Astrocyte (in vitro differentiated cells and primary cell): ENCODE results near the gene ATP6V1B1. TPM values are rescaled to one million over a fixed set of nuclear protein-coding genes. Genes with fewer than 3 reads are reported as not detected.
"Not testable (repeated sequence)": the region's sequence is repeated elsewhere in the genome, so short reads cannot be mapped to it uniquely, and the experiment has no call there.

Source experiments
- DNase-seq: peaks from one replicate; pipeline ENCODE4 v3.0.0-alpha.2; 2010; ENCODE audit warnings: low read depth
- FAIRE-seq: peaks from 2 replicates; lab custom pipeline; 2011; peaks lifted over from hg19 to GRCh38; lab: Jason Lieb, UNC
- H2AFZ ChIP-seq: 2 replicates; pipeline ENCODE4 v1.6.0; 2012; ENCODE audit warnings: low read depth, low read length, inconsistent platforms
- H3K27ac ChIP-seq: 2 replicates; pipeline ENCODE4 v1.5.1; 2011; ENCODE audit warnings: low read depth, low read length, inconsistent platforms
- H3K27me3 ChIP-seq: 2 replicates; pipeline ENCODE4 v1.6.0; 2011; ENCODE audit warnings: low read length, inconsistent platforms; ENCODE audit not compliant: insufficient read depth
- H3K36me3 ChIP-seq: 2 replicates; pipeline ENCODE4 v1.5.1; 2011; ENCODE audit warnings: low read length, inconsistent platforms; ENCODE audit not compliant: insufficient read depth
- H3K4me1 ChIP-seq: 2 replicates; pipeline ENCODE4 v1.5.1; 2011; ENCODE audit warnings: low read length, inconsistent platforms; ENCODE audit not compliant: insufficient read depth
- H3K4me2 ChIP-seq: 2 replicates; pipeline ENCODE4 v1.6.0; 2012; ENCODE audit warnings: low read length, inconsistent platforms
- H3K4me3 ChIP-seq: 2 replicates; pipeline ENCODE4 v1.5.1; 2011; ENCODE audit warnings: low read depth, mild to moderate bottlenecking, low read length, inconsistent platforms; ENCODE audit not compliant: insufficient read depth
- H3K79me2 ChIP-seq: 2 replicates; pipeline ENCODE4 v1.6.0; 2012; ENCODE audit warnings: mild to moderate bottlenecking, low read length, inconsistent platforms; ENCODE audit not compliant: insufficient read depth
- H3K9ac ChIP-seq: 2 replicates; pipeline ENCODE4 v1.6.0; 2012; ENCODE audit warnings: mild to moderate bottlenecking, low read length, inconsistent platforms
- H3K9me3 ChIP-seq: 2 replicates; pipeline ENCODE4 v1.5.1; 2012; ENCODE audit warnings: low read depth, mild to moderate bottlenecking, low read length, inconsistent platforms; ENCODE audit not compliant: insufficient read depth
- H4K20me1 ChIP-seq: 2 replicates; pipeline ENCODE4 v1.6.0; 2012; ENCODE audit warnings: low read length, inconsistent platforms; ENCODE audit not compliant: insufficient read depth
- H3K27ac Mint-ChIP-seq: one replicate; pipeline ENCODE4 v1.8.0; 2021; ENCODE audit warnings: mild to moderate bottlenecking, mixed read lengths; ENCODE audit not compliant: unreplicated experiment
- H3K27me3 Mint-ChIP-seq: one replicate; pipeline ENCODE4 v1.8.0; 2021; ENCODE audit warnings: low read depth, mixed read lengths; ENCODE audit not compliant: unreplicated experiment
- H3K36me3 Mint-ChIP-seq: one replicate; pipeline ENCODE4 v1.8.0; 2021; ENCODE audit warnings: low read depth, mixed read lengths; ENCODE audit not compliant: unreplicated experiment
- H3K4me1 Mint-ChIP-seq: one replicate; pipeline ENCODE4 v1.8.0; 2021; ENCODE audit warnings: low read depth, mixed read lengths; ENCODE audit not compliant: unreplicated experiment
- H3K4me3 Mint-ChIP-seq: one replicate; pipeline ENCODE4 v1.8.0; 2021; ENCODE audit warnings: mild to moderate bottlenecking, moderate library complexity, mixed read lengths; ENCODE audit not compliant: unreplicated experiment
- H3K9me3 Mint-ChIP-seq: one replicate; pipeline ENCODE4 v1.8.0; 2021; ENCODE audit warnings: mild to moderate bottlenecking, mixed read lengths; ENCODE audit not compliant: unreplicated experiment
- EZH2 ChIP-seq: IDR thresholded peaks from 2 replicates; pipeline ENCODE4 v1.6.1; 2012; ENCODE audit warnings: mild to moderate bottlenecking, low read length, inconsistent platforms; ENCODE audit not compliant: insufficient read depth
- total RNA-seq: library from RNA; stranded (reverse); gene quantifications from 2 replicates; pipeline ENCODE4 v1.2.1, GENCODE V29; 2021
- TF ChIP-seq, protein P1 (sequence below): IDR thresholded peaks from 2 replicates; pipeline ENCODE4 v1.5.1; 2011; ENCODE audit warnings: low read depth, mild to moderate bottlenecking, inconsistent platforms, low read length, moderate library complexity; ENCODE audit not compliant: insufficient read depth

ATP6V1B1 gene
- total RNA-seq, 1 donor from 2014 or later: not detected

DNA sequence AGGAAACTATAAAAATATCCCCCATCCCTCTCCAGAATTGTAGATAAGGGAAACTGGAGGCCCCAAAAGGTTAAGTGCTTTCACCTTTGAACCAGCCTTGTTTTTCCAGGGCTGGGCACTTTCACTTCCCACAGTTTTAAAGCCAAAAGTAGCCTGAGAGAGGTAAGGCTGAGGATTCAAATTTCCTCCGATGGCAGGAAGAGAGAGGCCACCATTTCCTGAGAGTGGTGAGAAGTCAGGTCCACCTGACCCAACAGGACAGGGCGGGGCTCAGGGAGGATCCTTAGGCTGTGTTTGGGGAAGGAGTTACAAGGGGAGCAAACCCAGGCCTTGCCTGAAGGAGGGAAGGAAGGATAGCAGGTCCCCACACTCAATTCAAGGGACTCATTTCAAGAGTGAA is 63.7 kb downstream of the ATP6V1B1 start:
- Histone ChIP-seq H3K4me2 (no peak overlapping the region), H4K20me1 (no peaks in the 10 kb centered on the region), H3K4me1 (no peaks in the 10 kb centered on the region), H3K27ac (no peak overlapping the region), H3K9ac (no peak overlapping the region), H3K36me3 (no peaks in the 10 kb centered on the region), H3K4me3 (no peak overlapping the region), H3K79me2 (peaks cover 2% of the 10 kb centered on the region), H3K27me3 (no peaks in the 10 kb centered on the region), H2AFZ (no peak overlapping the region), H3K9me3 (no peaks in the 10 kb centered on the region)
- no peaks in the 10 kb centered on the region for H3K36me3 Mint-ChIP-seq
- no peak for DNase-seq
- TF ChIP-seq EZH2: no peak
- H3K27ac Mint-ChIP-seq: no peak overlapping the region
- H3K9me3 Mint-ChIP-seq: no peaks in the 10 kb centered on the region
- peaks cover 6% of the 10 kb centered on the region for H3K27me3 Mint-ChIP-seq
- H3K4me3 Mint-ChIP-seq: no peak overlapping the region
- no peak for FAIRE-seq
- no peaks in the 10 kb centered on the region for H3K4me1 Mint-ChIP-seq

DNA sequence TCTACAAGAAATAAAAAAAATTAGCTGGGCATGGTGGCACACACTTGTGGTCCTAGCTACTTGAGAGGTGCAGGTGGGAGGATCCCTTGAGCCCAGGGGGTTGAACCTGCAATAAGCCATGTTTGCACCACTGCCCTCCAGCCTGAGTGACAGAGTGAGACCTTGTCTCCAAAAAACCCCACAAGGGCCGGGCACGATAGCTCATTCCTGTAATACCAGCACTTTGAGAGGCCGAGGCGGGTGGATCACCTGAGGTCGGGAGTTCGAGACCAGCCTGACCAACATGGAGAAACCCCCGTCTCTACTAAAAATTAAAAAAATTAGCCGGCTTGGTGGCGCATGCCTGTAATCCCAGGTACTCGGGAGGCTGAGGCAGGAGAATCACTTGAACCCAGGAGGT is 64.2 kb downstream of the ATP6V1B1 start:
- not testable (repeated sequence) for FAIRE-seq, H3K36me3 ChIP-seq, H3K79me2 ChIP-seq, H3K27me3 Mint-ChIP-seq, H3K9me3 Mint-ChIP-seq, H3K27ac ChIP-seq, H3K27me3 ChIP-seq, H3K4me2 ChIP-seq, H3K9ac ChIP-seq, H3K4me3 ChIP-seq, DNase-seq, H3K9me3 ChIP-seq, H3K4me3 Mint-ChIP-seq, H2AFZ ChIP-seq, H3K36me3 Mint-ChIP-seq, H3K4me1 Mint-ChIP-seq, H4K20me1 ChIP-seq, H3K4me1 ChIP-seq, H3K27ac Mint-ChIP-seq

DNA sequence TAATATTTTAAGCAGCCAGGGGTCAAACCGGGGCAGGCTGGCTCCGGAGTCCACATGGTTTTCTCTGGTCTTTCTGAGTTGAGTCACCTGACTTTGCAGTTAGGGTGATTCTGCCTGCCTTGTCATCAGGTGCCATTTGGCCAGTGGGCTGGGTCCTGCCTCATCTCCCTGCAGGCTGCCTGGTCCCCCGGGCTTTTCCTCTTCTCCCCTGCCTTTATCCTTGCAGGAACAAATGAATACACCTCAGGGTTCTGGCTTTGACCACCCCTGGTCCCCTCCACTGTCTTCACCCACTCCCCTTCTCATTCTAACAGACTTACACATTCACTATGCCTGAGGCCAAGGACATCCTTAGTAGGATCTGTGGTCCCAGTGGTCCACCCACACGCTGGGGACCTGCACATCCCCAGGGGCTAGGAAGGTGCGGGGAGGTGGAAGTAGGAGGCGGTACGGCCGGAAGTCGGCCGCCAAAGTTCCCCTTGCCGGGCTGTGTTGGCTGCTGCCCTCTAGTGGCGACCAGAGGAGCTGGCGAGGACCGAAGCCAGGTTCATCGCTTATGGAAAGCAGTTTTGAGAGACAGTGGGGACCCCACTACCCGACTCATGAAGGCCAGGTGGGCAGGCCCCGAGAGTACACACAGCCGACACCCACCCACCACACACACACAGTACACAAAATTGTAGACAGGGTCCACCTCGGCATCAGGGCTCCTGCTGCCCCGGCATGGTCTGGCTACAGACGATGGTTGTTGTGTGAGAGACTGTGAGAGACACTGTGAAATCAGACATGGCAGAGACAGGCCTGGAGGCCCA is 65.3 kb downstream of the ATP6V1B1 start:
- Mint-ChIP-seq H3K4me3 (no peak overlapping the region), H3K9me3 (no peaks in the 10 kb centered on the region), H3K27ac (peak overlapping the region; percentile 69), H3K4me1 (no peaks in the 10 kb centered on the region), H3K27me3 (peaks cover 8% of the 10 kb centered on the region), H3K36me3 (no peaks in the 10 kb centered on the region)
- Histone ChIP-seq H2AFZ (peak overlapping the region; percentile 97), H3K4me1 (no peaks in the 10 kb centered on the region), H3K4me3 (peak overlapping the region; percentile 29), H3K27me3 (no peaks in the 10 kb centered on the region), H3K9ac (no peak overlapping the region), H3K79me2 (no peaks in the 10 kb centered on the region), H3K36me3 (no peaks in the 10 kb centered on the region), H3K4me2 (peak overlapping the region; percentile 77), H3K27ac (no peak overlapping the region), H4K20me1 (no peaks in the 10 kb centered on the region), H3K9me3 (no peaks in the 10 kb centered on the region)
- FAIRE-seq: no peak
- TF ChIP-seq, protein P1, sequence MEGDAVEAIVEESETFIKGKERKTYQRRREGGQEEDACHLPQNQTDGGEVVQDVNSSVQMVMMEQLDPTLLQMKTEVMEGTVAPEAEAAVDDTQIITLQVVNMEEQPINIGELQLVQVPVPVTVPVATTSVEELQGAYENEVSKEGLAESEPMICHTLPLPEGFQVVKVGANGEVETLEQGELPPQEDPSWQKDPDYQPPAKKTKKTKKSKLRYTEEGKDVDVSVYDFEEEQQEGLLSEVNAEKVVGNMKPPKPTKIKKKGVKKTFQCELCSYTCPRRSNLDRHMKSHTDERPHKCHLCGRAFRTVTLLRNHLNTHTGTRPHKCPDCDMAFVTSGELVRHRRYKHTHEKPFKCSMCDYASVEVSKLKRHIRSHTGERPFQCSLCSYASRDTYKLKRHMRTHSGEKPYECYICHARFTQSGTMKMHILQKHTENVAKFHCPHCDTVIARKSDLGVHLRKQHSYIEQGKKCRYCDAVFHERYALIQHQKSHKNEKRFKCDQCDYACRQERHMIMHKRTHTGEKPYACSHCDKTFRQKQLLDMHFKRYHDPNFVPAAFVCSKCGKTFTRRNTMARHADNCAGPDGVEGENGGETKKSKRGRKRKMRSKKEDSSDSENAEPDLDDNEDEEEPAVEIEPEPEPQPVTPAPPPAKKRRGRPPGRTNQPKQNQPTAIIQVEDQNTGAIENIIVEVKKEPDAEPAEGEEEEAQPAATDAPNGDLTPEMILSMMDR: peak; percentile 78
- no peak for TF ChIP-seq EZH2
- peak; percentile 22 for DNase-seq
